ENCODE results near the gene RO60. TPM values are rescaled to one million over a fixed set of nuclear protein-coding genes. Genes with fewer than 3 reads are reported as not detected.

The RO60 gene
- polyA plus RNA-seq, 1 donor from 2014 or later, result 36.7 TPM

GRCh38 chr1:193102662-193103061 lies 43.2 kb downstream of the RO60 start:
- Histone ChIP-seq H3K4me3 (ENCODE audit: low read length) (no peak overlapping the region), H2AFZ (ENCODE audit: low read depth, low read length) (no peak overlapping the region), H3K4me2 (ENCODE audit: low read length) (no peak overlapping the region), H3F3A (ENCODE audit: insufficient read depth, low read length, poor library complexity, severe bottlenecking) (peaks cover 5% of the 10 kb centered on the region), H4K20me1 (ENCODE audit: insufficient read depth) (no peaks in the 10 kb centered on the region), H3K27me3 (ENCODE audit: insufficient read depth, low read depth, low read length) (peaks cover 4% of the 10 kb centered on the region), H3K9me3 (ENCODE audit: low read length) (no peaks in the 10 kb centered on the region), H3K79me2 (replicated peaks; ENCODE audit: insufficient read depth, low read length) (no peaks in the 10 kb centered on the region), H3K9me2 (ENCODE audit: insufficient read depth, low read length) (no peaks in the 10 kb centered on the region), H3K27ac (ENCODE audit: low read length) (no peak overlapping the region), H3K9ac (ENCODE audit: low read length) (no peak overlapping the region), H3K36me3 (ENCODE audit: insufficient read depth, low read length) (no peaks in the 10 kb centered on the region)
- TF ChIP-seq EZH2 (IDR thresholded peaks at IDR 0.05; ENCODE audit: borderline replicate concordance, insufficient read depth, low read length, poor library complexity, severe bottlenecking) (no peak), TAF1 (IDR thresholded peaks at IDR 0.05; ENCODE audit: low read depth) (no peak), RAD21 (conservative IDR thresholded peaks at IDR 0.05) (no peak), POLR2AphosphoS5 (IDR thresholded peaks at IDR 0.05) (no peak), SMC3 (conservative IDR thresholded peaks at IDR 0.05; ENCODE audit: poor library complexity) (no peak), CTCF (IDR thresholded peaks at IDR 0.05; ENCODE audit: poor library complexity, severe bottlenecking) (no peak), MXI1 (conservative IDR thresholded peaks at IDR 0.05; ENCODE audit: poor library complexity, severe bottlenecking) (no peak), EP300 (conservative IDR thresholded peaks at IDR 0.05; ENCODE audit: poor library complexity, severe bottlenecking) (no peak), REST (IDR thresholded peaks at IDR 0.05; ENCODE audit: borderline replicate concordance) (no peak)

GRCh38 chr1:193103759-193104501 lies 44.5 kb downstream of the RO60 start:
- no peaks in the 10 kb centered on the region for H4K20me1 ChIP-seq (ENCODE audit: insufficient read depth)
- peak overlapping the region; percentile 92 for H3K4me2 ChIP-seq (ENCODE audit: low read length)
- H3K27me3 ChIP-seq (ENCODE audit: insufficient read depth, low read depth, low read length), result peaks cover 4% of the 10 kb centered on the region
- H3F3A ChIP-seq (ENCODE audit: insufficient read depth, low read length, poor library complexity, severe bottlenecking), result peaks cover 5% of the 10 kb centered on the region
- H3K9ac ChIP-seq (ENCODE audit: low read length), result peak overlapping the region; percentile 58
- H3K79me2 ChIP-seq (replicated peaks; ENCODE audit: insufficient read depth, low read length), result no peaks in the 10 kb centered on the region
- no peaks in the 10 kb centered on the region for H3K9me3 ChIP-seq (ENCODE audit: low read length)
- H3K9me2 ChIP-seq (ENCODE audit: insufficient read depth, low read length), result no peaks in the 10 kb centered on the region
- no peaks in the 10 kb centered on the region for H3K36me3 ChIP-seq (ENCODE audit: insufficient read depth, low read length)
- H3K4me3 ChIP-seq (ENCODE audit: low read length), result peak overlapping the region; percentile 87
- TF ChIP-seq EZH2 (IDR thresholded peaks at IDR 0.05; ENCODE audit: borderline replicate concordance, insufficient read depth, low read length, poor library complexity, severe bottlenecking) (no peak), CTCF (IDR thresholded peaks at IDR 0.05; ENCODE audit: poor library complexity, severe bottlenecking) (no peak), TAF1 (IDR thresholded peaks at IDR 0.05; ENCODE audit: low read depth) (no peak), POLR2AphosphoS5 (IDR thresholded peaks at IDR 0.05) (no peak), RAD21 (conservative IDR thresholded peaks at IDR 0.05) (no peak), SMC3 (conservative IDR thresholded peaks at IDR 0.05; ENCODE audit: poor library complexity) (no peak)
- H3K27ac ChIP-seq (ENCODE audit: low read length), result no peak overlapping the region
- H2AFZ ChIP-seq (ENCODE audit: low read depth, low read length), result no peak overlapping the region
